SK-N-SH treated with all-trans-retinoic acid at 6 μM for 48 hours (cell line): Measurements from ENCODE around the gene HOGA1.
"Not testable (repeated sequence)": the region's sequence is repeated elsewhere in the genome, so short reads cannot be mapped to it uniquely, and the experiment has no call there.

ENCODE experiments used
- CSDC2 ChIP-seq: fragments of 250-450 bp; sonication (Bioruptor Pico); IDR thresholded peaks from 2 replicates; pipeline ENCODE4 v1.5.0; 2020; ENCODE audit warnings: mild to moderate bottlenecking, moderate library complexity
- ESRRG ChIP-seq: fragments of 250-450 bp; sonication (Bioruptor Pico); IDR thresholded peaks from 2 replicates; pipeline ENCODE4 v1.6.1; 2021; ENCODE audit warnings: mild to moderate bottlenecking
- OSR1 ChIP-seq: fragments of 250-450 bp; sonication (Bioruptor Pico); IDR thresholded peaks from 2 replicates; pipeline ENCODE4 v1.8.0; 2022; ENCODE audit warnings: moderate library complexity, mild to moderate bottlenecking, inconsistent platforms
- PPARA ChIP-seq: fragments of 250-450 bp; sonication (Bioruptor Pico); IDR thresholded peaks from 2 replicates; pipeline ENCODE4 v1.5.0; 2020; ENCODE audit warnings: mild to moderate bottlenecking, borderline replicate concordance
- RARB ChIP-seq: fragments of 250-450 bp; sonication (Bioruptor Pico); IDR thresholded peaks from 2 replicates; pipeline ENCODE4 v1.8.0; 2021; ENCODE audit warnings: mild to moderate bottlenecking, moderate library complexity
- SNAI2 ChIP-seq: fragments of 250-450 bp; sonication (Bioruptor Pico); IDR thresholded peaks from 2 replicates; pipeline ENCODE4 v1.5.0; 2020; ENCODE audit warnings: mild to moderate bottlenecking, moderate library complexity
- TCF4 ChIP-seq: fragments of 250-450 bp; sonication (Bioruptor Pico); IDR thresholded peaks from 2 replicates; pipeline ENCODE4 v1.8.0; 2021; ENCODE audit warnings: mild to moderate bottlenecking, moderate library complexity, borderline replicate concordance
- ZFP3 ChIP-seq: fragments of 250-450 bp; sonication (Bioruptor Pico); IDR thresholded peaks from 2 replicates; pipeline ENCODE4 v1.5.0; 2020; ENCODE audit warnings: mild to moderate bottlenecking, moderate library complexity
- ZFP30 ChIP-seq: fragments of 450-650 bp; formaldehyde crosslinking; IDR thresholded peaks from 2 replicates; pipeline ENCODE4 v1.5.0; 2022; ENCODE audit warnings: mild to moderate bottlenecking, moderate library complexity
- ZNF8 ChIP-seq: fragments of 450-650 bp; formaldehyde crosslinking; IDR thresholded peaks from 2 replicates; pipeline ENCODE4 v1.5.0; 2020; ENCODE audit warnings: mild to moderate bottlenecking, moderate library complexity
- TF ChIP-seq, protein P1 (sequence below): fragments of 250-450 bp; sonication (Bioruptor Pico); IDR thresholded peaks from 2 replicates; pipeline ENCODE4 v1.8.0; 2020; ENCODE audit warnings: mild to moderate bottlenecking, moderate library complexity, borderline replicate concordance
- TF ChIP-seq, protein P2 (sequence below): fragments of 250-450 bp; sonication (Bioruptor Pico); IDR thresholded peaks from 2 replicates; pipeline ENCODE4 v1.5.1; 2020; ENCODE audit warnings: low read depth, mild to moderate bottlenecking, moderate library complexity
- TF ChIP-seq, protein P3 (sequence below): fragments of 250-450 bp; sonication (Bioruptor Pico); IDR thresholded peaks from 2 replicates; pipeline ENCODE4 v1.8.0; 2021; ENCODE audit warnings: low read depth, mild to moderate bottlenecking, moderate library complexity, borderline replicate concordance

DNA sequence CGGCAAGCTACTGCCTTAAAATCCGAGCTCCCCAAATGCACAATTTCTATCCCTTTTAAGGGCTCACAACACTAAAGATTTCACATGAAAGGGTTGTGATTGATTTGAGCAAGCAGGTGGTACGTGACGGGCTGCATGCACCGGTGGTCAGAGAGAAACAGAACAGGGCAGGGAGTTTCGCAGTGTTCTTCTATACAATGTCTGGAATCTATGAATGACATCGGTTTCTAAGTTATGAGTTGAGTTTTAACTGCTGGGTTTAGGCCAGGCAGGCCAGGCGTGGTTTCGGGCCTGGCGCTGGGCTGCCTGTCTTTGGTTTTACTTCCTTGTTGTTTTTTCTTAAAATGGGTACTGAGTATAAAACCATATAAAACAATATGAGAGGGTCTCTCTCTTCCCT is 28.6 kb upstream of the HOGA1 start:
- TF ChIP-seq, protein P1, sequence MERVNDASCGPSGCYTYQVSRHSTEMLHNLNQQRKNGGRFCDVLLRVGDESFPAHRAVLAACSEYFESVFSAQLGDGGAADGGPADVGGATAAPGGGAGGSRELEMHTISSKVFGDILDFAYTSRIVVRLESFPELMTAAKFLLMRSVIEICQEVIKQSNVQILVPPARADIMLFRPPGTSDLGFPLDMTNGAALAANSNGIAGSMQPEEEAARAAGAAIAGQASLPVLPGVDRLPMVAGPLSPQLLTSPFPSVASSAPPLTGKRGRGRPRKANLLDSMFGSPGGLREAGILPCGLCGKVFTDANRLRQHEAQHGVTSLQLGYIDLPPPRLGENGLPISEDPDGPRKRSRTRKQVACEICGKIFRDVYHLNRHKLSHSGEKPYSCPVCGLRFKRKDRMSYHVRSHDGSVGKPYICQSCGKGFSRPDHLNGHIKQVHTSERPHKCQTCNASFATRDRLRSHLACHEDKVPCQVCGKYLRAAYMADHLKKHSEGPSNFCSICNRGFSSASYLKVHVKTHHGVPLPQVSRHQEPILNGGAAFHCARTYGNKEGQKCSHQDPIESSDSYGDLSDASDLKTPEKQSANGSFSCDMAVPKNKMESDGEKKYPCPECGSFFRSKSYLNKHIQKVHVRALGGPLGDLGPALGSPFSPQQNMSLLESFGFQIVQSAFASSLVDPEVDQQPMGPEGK (CRISPR knock-in tag), result not testable (repeated sequence)
- TF ChIP-seq, protein P2, sequence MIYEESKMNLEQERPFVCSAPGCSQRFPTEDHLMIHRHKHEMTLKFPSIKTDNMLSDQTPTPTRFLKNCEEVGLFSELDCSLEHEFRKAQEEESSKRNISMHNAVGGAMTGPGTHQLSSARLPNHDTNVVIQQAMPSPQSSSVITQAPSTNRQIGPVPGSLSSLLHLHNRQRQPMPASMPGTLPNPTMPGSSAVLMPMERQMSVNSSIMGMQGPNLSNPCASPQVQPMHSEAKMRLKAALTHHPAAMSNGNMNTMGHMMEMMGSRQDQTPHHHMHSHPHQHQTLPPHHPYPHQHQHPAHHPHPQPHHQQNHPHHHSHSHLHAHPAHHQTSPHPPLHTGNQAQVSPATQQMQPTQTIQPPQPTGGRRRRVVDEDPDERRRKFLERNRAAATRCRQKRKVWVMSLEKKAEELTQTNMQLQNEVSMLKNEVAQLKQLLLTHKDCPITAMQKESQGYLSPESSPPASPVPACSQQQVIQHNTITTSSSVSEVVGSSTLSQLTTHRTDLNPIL (CRISPR knock-in tag), result not testable (repeated sequence)
- TF ChIP-seq RARB (CRISPR knock-in tag); OSR1 (CRISPR knock-in tag); TCF4; ZFP3 (CRISPR knock-in tag); SNAI2 (CRISPR knock-in tag); PPARA (CRISPR knock-in tag); CSDC2 (CRISPR knock-in tag); ZFP30 (CRISPR knock-in tag); ZNF8 (CRISPR knock-in tag); ESRRG (CRISPR knock-in tag): not testable (repeated sequence)
- TF ChIP-seq, protein P3, sequence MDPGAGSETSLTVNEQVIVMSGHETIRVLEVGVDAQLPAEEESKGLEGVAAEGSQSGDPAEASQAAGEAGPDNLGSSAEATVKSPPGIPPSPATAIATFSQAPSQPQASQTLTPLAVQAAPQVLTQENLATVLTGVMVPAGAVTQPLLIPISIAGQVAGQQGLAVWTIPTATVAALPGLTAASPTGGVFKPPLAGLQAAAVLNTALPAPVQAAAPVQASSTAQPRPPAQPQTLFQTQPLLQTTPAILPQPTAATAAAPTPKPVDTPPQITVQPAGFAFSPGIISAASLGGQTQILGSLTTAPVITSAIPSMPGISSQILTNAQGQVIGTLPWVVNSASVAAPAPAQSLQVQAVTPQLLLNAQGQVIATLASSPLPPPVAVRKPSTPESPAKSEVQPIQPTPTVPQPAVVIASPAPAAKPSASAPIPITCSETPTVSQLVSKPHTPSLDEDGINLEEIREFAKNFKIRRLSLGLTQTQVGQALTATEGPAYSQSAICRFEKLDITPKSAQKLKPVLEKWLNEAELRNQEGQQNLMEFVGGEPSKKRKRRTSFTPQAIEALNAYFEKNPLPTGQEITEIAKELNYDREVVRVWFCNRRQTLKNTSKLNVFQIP (CRISPR knock-in tag), result not testable (repeated sequence)
